Left ventricle myocardium inferior (tissue), 1 donor: ENCODE data around the gene ELK3. TPM values are rescaled to one million over a fixed set of nuclear protein-coding genes. Genes with fewer than 3 reads are reported as not detected.

Source experiments
- DNase-seq: peaks from one replicate; pipeline ENCODE4 v3.0.0-alpha.2; 2020
- H3K27ac ChIP-seq: fragments of 200-600 bp; replicated peaks from 2 replicates; pipeline ENCODE4 v1.8.0; 2021
- H3K27me3 ChIP-seq: fragments of 200-600 bp; 2 replicates; pipeline ENCODE4 v1.8.0; 2021; ENCODE audit warnings: low read depth
- H3K36me3 ChIP-seq: fragments of 200-600 bp; 2 replicates; pipeline ENCODE4 v1.8.0; 2021
- H3K4me1 ChIP-seq: fragments of 200-600 bp; 2 replicates; pipeline ENCODE4 v1.8.0; 2021
- H3K4me3 ChIP-seq: fragments of 200-600 bp; 2 replicates; pipeline ENCODE4 v1.8.0; 2021; ENCODE audit warnings: mild to moderate bottlenecking, moderate library complexity
- H3K9me3 ChIP-seq: fragments of 200-600 bp; replicated peaks from 2 replicates; pipeline ENCODE4 v1.8.0; 2021
- CTCF ChIP-seq: fragments of 200-600 bp; IDR thresholded peaks from 2 replicates; pipeline ENCODE4 v1.8.0; 2021; ENCODE audit warnings: antibody characterized with exemption, mild to moderate bottlenecking, borderline replicate concordance
- intact Hi-C: fragments of 100-400 bp; cut with micrococcal nuclease; formaldehyde crosslinking; loops from one replicate; pipeline ENCODE4 v1.11.0; 2022
- total RNA-seq: library from RNA; stranded (reverse); fragmentation: NEBNext Ultra II Directional; extraction: Animal tissue kit (Norgen Biotek cat#: 25700); gene quantifications from one replicate; pipeline ENCODE4 v1.2.1, GENCODE V29; 2021
- donor health status: DM: no; HTN: yes; CAD: no; lungs with severe emphysema.

The ELK3 gene
- total RNA-seq, 1 donor from 2014 or later: 17.1 TPM

GRCh38 chr12:96233168-96233567 lies 39.0 kb downstream of the ELK3 start:
- Histone ChIP-seq H3K27me3 (no peaks in the 10 kb centered on the region), H3K27ac (peak overlapping the region; percentile 86), H3K9me3 (no peaks in the 10 kb centered on the region), H3K36me3 (peaks cover 6% of the 10 kb centered on the region), H3K4me1 (peaks cover 75% of the 10 kb centered on the region), H3K4me3 (no peak overlapping the region)
- DNase-seq: no peak
- intact Hi-C loops: no loop called here
- TF ChIP-seq CTCF: no peak

- intact Hi-C loops: no loop called here
- Histone ChIP-seq H3K27ac (peak overlapping the region; percentile 86), H3K27me3 (no peaks in the 10 kb centered on the region), H3K4me3 (peak overlapping the region; percentile 4), H3K36me3 (peaks cover 6% of the 10 kb centered on the region), H3K9me3 (no peaks in the 10 kb centered on the region), H3K4me1 (peaks cover 82% of the 10 kb centered on the region)
- DNase-seq: peak; percentile 92
- no peak for TF ChIP-seq CTCF
Observed at GRCh38 chr12:96233939-96234461, 39.8 kb downstream of the ELK3 start.

- TF ChIP-seq CTCF: no peak
- H3K36me3 ChIP-seq: peaks cover 6% of the 10 kb centered on the region
- H3K27me3 ChIP-seq: no peaks in the 10 kb centered on the region
- intact Hi-C loops: no loop called here
- peaks cover 82% of the 10 kb centered on the region for H3K4me1 ChIP-seq
- peak overlapping the region; percentile 4 for H3K4me3 ChIP-seq
- H3K27ac ChIP-seq: peak overlapping the region; percentile 86
- DNase-seq: no peak
- no peaks in the 10 kb centered on the region for H3K9me3 ChIP-seq
Observed at GRCh38 chr12:96234591-96235483, 40.7 kb downstream of the ELK3 start.

GRCh38 chr12:96235484-96235826 lies 41.3 kb downstream of the ELK3 start:
- H3K36me3 ChIP-seq: peaks cover 1% of the 10 kb centered on the region
- H3K27me3 ChIP-seq: no peaks in the 10 kb centered on the region
- TF ChIP-seq CTCF: no peak
- no peaks in the 10 kb centered on the region for H3K9me3 ChIP-seq
- intact Hi-C loops: no loop called here
- peaks cover 83% of the 10 kb centered on the region for H3K4me1 ChIP-seq
- H3K4me3 ChIP-seq: no peak overlapping the region
- DNase-seq: no peak
- H3K27ac ChIP-seq: peak overlapping the region; percentile 86

GRCh38 chr12:96236221-96236822 lies 42.1 kb downstream of the ELK3 start:
- Histone ChIP-seq H3K4me3 (no peak overlapping the region), H3K4me1 (peaks cover 88% of the 10 kb centered on the region), H3K9me3 (no peaks in the 10 kb centered on the region), H3K27ac (peak overlapping the region; percentile 86), H3K36me3 (no peaks in the 10 kb centered on the region), H3K27me3 (no peaks in the 10 kb centered on the region)
- DNase-seq: peak; percentile 50
- intact Hi-C loops: no loop called here
- TF ChIP-seq CTCF: no peak
